HEK293 (cell line): ENCODE results near the gene MUC5AC.

Experiments
- CTCF ChIA-PET: fragments of 350-600 bp; formaldehyde crosslinking; extraction: SDS; loops from one replicate; lab custom pipeline; 2021; ENCODE audit warnings: antibody characterized with exemption; lab: Yijun Ruan, JAX
- POLR2A ChIA-PET: fragments of 300-600 bp; formaldehyde crosslinking; extraction: SDS; loops from one replicate; lab custom pipeline; 2020; ENCODE audit warnings: antibody characterized with exemption, inconsistent platforms; lab: Yijun Ruan, JAX
- H3K27ac ChIP-seq: fragments of 200-500 bp; sonication (Bioruptor generic); 2 replicates; pipeline ENCODE4 v1.5.1; 2014; ENCODE audit warnings: low read depth, low read length, control low read depth, inconsistent platforms; ENCODE audit errors: extremely low read depth
- H3K36me3 ChIP-seq, 2 experiments: fragments of 200-500 bp in 1 of 2; sonication (Bioruptor generic) in 1 of 2; 1 replicate in 1 of 2; 2 replicates in 1 of 2; pipeline ENCODE4 v1.5.1; 2014 to 2017; ENCODE audit warnings: inconsistent platforms in 2 of 2, low read length in 2 of 2; ENCODE audit not compliant: control insufficient read depth in 2 of 2, insufficient read depth in 1 of 2
- H3K4me1 ChIP-seq: fragments of 200-500 bp; sonication (Bioruptor generic); 2 replicates; pipeline ENCODE4 v1.5.1; 2014; ENCODE audit warnings: mild to moderate bottlenecking, low read length, inconsistent platforms; ENCODE audit not compliant: control insufficient read depth, insufficient read depth
- H3K4me3 ChIP-seq: 2 replicates; pipeline ENCODE4 v1.5.1; 2011; ENCODE audit warnings: low read depth, mild to moderate bottlenecking, control low read depth, low read length, moderate library complexity
- H3K9me3 ChIP-seq: fragments of 200-500 bp; sonication (Bioruptor generic); 2 replicates; pipeline ENCODE4 v1.5.1; 2014; ENCODE audit warnings: low read depth, low read length, inconsistent platforms; ENCODE audit not compliant: control insufficient read depth, insufficient read depth
- GFI1B ChIP-seq: fragments of 450-650 bp; formaldehyde crosslinking; IDR thresholded peaks from 2 replicates; pipeline ENCODE4 v1.5.1; 2016; ENCODE audit warnings: missing biosample characterization, missing genetic modification characterization
- KLF10 ChIP-seq: fragments of 450-650 bp; IDR thresholded peaks from 2 replicates; pipeline ENCODE4 v1.5.1; 2018; ENCODE audit warnings: missing biosample characterization, mild to moderate bottlenecking, missing genetic modification characterization
- MZF1 ChIP-seq: fragments of 450-650 bp; formaldehyde crosslinking; IDR thresholded peaks from 2 replicates; pipeline ENCODE4 v1.5.1; 2017; ENCODE audit warnings: missing biosample characterization, missing genetic modification characterization, borderline replicate concordance
- PRDM10 ChIP-seq: fragments of 450-650 bp; formaldehyde crosslinking; IDR thresholded peaks from 2 replicates; pipeline ENCODE4 v1.5.1; 2016; ENCODE audit warnings: missing biosample characterization, missing genetic modification characterization
- RBAK ChIP-seq: fragments of 450-650 bp; formaldehyde crosslinking; IDR thresholded peaks from 2 replicates; pipeline ENCODE4 v1.5.1; 2016; ENCODE audit warnings: missing biosample characterization, missing genetic modification characterization
- TRIM28 ChIP-seq: IDR thresholded peaks from 2 replicates; pipeline ENCODE4 v1.6.1; 2011; ENCODE audit warnings: low read length, control low read depth, borderline replicate concordance
- ZFP3 ChIP-seq: fragments of 450-650 bp; formaldehyde crosslinking; IDR thresholded peaks from 2 replicates; pipeline ENCODE4 v1.5.1; 2016; ENCODE audit warnings: low read depth, missing biosample characterization, missing genetic modification characterization
- ZNF112 ChIP-seq: fragments of 450-650 bp; formaldehyde crosslinking; IDR thresholded peaks from 2 replicates; pipeline ENCODE4 v1.5.0; 2017; ENCODE audit warnings: missing biosample characterization, missing genetic modification characterization
- ZNF148 ChIP-seq: fragments of 450-650 bp; formaldehyde crosslinking; IDR thresholded peaks from 2 replicates; pipeline ENCODE4 v1.5.0; 2017; ENCODE audit warnings: missing biosample characterization, missing genetic modification characterization, borderline replicate concordance
- ZNF202 ChIP-seq: fragments of 450-650 bp; formaldehyde crosslinking; IDR thresholded peaks from 2 replicates; pipeline ENCODE4 v1.5.1; 2016; ENCODE audit warnings: missing biosample characterization, missing genetic modification characterization, borderline replicate concordance
- ZNF24 ChIP-seq: fragments of 450-650 bp; formaldehyde crosslinking; IDR thresholded peaks from 2 replicates; pipeline ENCODE4 v1.5.1; 2016; ENCODE audit warnings: missing biosample characterization, missing genetic modification characterization
- ZNF341 ChIP-seq: fragments of 450-650 bp; formaldehyde crosslinking; IDR thresholded peaks from 2 replicates; pipeline ENCODE4; 2016; ENCODE audit warnings: low read depth, missing biosample characterization, missing genetic modification characterization
- ZNF433 ChIP-seq: fragments of 450-650 bp; formaldehyde crosslinking; IDR thresholded peaks from 2 replicates; pipeline ENCODE4 v1.5.1; 2016; ENCODE audit warnings: missing biosample characterization, missing genetic modification characterization, low read depth
- ZNF48 ChIP-seq: fragments of 450-650 bp; formaldehyde crosslinking; IDR thresholded peaks from 2 replicates; pipeline ENCODE4 v1.5.1; 2016; ENCODE audit warnings: missing biosample characterization, missing genetic modification characterization
- ZNF521 ChIP-seq: fragments of 450-650 bp; formaldehyde crosslinking; IDR thresholded peaks from 2 replicates; pipeline ENCODE4 v1.5.1; 2017; ENCODE audit warnings: missing biosample characterization, mild to moderate bottlenecking, missing genetic modification characterization
- ZNF560 ChIP-seq: fragments of 450-650 bp; formaldehyde crosslinking; IDR thresholded peaks from 2 replicates; pipeline ENCODE4 v1.5.1; 2017; ENCODE audit warnings: missing biosample characterization, missing genetic modification characterization, borderline replicate concordance
- ZNF624 ChIP-seq: fragments of 450-650 bp; formaldehyde crosslinking; IDR thresholded peaks from 2 replicates; pipeline ENCODE4 v1.5.1; 2017; ENCODE audit warnings: missing biosample characterization, missing genetic modification characterization
- ZNF707 ChIP-seq: fragments of 450-650 bp; formaldehyde crosslinking; IDR thresholded peaks from 2 replicates; pipeline ENCODE4 v1.5.1; 2016; ENCODE audit warnings: missing biosample characterization, missing genetic modification characterization
- ZNF837 ChIP-seq: fragments of 450-650 bp; formaldehyde crosslinking; IDR thresholded peaks from 2 replicates; pipeline ENCODE4 v1.5.1; 2016; ENCODE audit warnings: missing biosample characterization, missing genetic modification characterization
- ZSCAN4 ChIP-seq: fragments of 450-650 bp; formaldehyde crosslinking; IDR thresholded peaks from 2 replicates; pipeline ENCODE4 v1.5.1; 2017; ENCODE audit warnings: missing biosample characterization, missing genetic modification characterization
- ZSCAN5A ChIP-seq: fragments of 450-650 bp; formaldehyde crosslinking; IDR thresholded peaks from 2 replicates; pipeline ENCODE4 v1.5.1; 2016; ENCODE audit warnings: missing biosample characterization, missing genetic modification characterization

The MUC5AC gene

GRCh38 chr11:1147792-1148191, 10.0 kb upstream of the MUC5AC start:
- CTCF ChIA-PET = no interaction called here
- TF ChIP-seq TRIM28 = no peak
- TF ChIP-seq ZNF48 = no peak
- no peak for TF ChIP-seq ZNF24 (tag by site-specific recombination)
- TF ChIP-seq ZSCAN5A (tag by site-specific recombination) = no peak
- no peak for TF ChIP-seq RBAK
- no peak for TF ChIP-seq ZNF707 (tag by site-specific recombination)
- TF ChIP-seq ZNF148 (tag by site-specific recombination) = 0 out of 2 replicates have a peak, but pooled peaks have one; percentile 12
- TF ChIP-seq ZSCAN4 (tag by site-specific recombination) = peak; percentile 98

GRCh38 chr11:1148752-1149180, 9.0 kb upstream of the MUC5AC start:
- TF ChIP-seq KLF10 (tag by site-specific recombination) = no peak
- no peak for TF ChIP-seq PRDM10 (tag by site-specific recombination)
- no peak for TF ChIP-seq ZNF202 (tag by site-specific recombination)
- no peak for TF ChIP-seq MZF1 (tag by site-specific recombination)
- no peak for TF ChIP-seq ZNF112 (tag by site-specific recombination)
- no peak for TF ChIP-seq ZNF560 (tag by site-specific recombination)
- no peak for TF ChIP-seq GFI1B (tag by site-specific recombination)
- no peak for TF ChIP-seq ZNF433 (tag by site-specific recombination)
- no peak for TF ChIP-seq ZNF837
- TF ChIP-seq ZNF624 (tag by site-specific recombination) = no peak
- TF ChIP-seq ZFP3 (tag by site-specific recombination) = no peak
- no peak for TF ChIP-seq ZNF341 (tag by site-specific recombination)
- TF ChIP-seq ZNF521 (tag by site-specific recombination) = no peak
- CTCF ChIA-PET = no interaction called here
- no peaks in the 10 kb centered on the region for H3K4me1 ChIP-seq

More at GRCh38 chr11:1147792-1148191, 10.0 kb upstream of the MUC5AC start:
- no peak overlapping the region for H3K4me3 ChIP-seq
- no peaks in the 10 kb centered on the region for H3K9me3 ChIP-seq
- POLR2A ChIA-PET = no interaction called here
- H3K36me3 ChIP-seq = no peaks in the 10 kb centered on the region
- no peak overlapping the region for H3K27ac ChIP-seq
- no peaks in the 10 kb centered on the region for H3K4me1 ChIP-seq

More at GRCh38 chr11:1148752-1149180, 9.0 kb upstream of the MUC5AC start:
- POLR2A ChIA-PET = no interaction called here
- no peak overlapping the region for H3K4me3 ChIP-seq
- H3K27ac ChIP-seq = no peak overlapping the region
- no peaks in the 10 kb centered on the region for H3K9me3 ChIP-seq
- H3K36me3 ChIP-seq = no peaks in the 10 kb centered on the region
